Measurements from ENCODE around the gene PITPNM3.
"Not testable (repeated sequence)": the region's sequence is repeated elsewhere in the genome, so short reads cannot be mapped to it uniquely, and the experiment has no call there.

PITPNM3 gene

GRCh38 chr17:6498356-6498755, 58.0 kb downstream of the PITPNM3 start:
- DNase-seq: no peak

- DNase-seq: peak; percentile 29
Observed at GRCh38 chr17:6497496-6498221, 58.7 kb downstream of the PITPNM3 start.

GRCh38 chr17:6496640-6497441, 59.5 kb downstream of the PITPNM3 start:
- no peak for DNase-seq

- DNase-seq: peak; percentile 36
Observed at GRCh38 chr17:6496116-6496481, 60.3 kb downstream of the PITPNM3 start.

- peak; percentile 41 for DNase-seq
Observed at GRCh38 chr17:6495450-6496115, 60.8 kb downstream of the PITPNM3 start.

- DNase-seq: no peak
Observed at GRCh38 chr17:6494239-6494941, 62.0 kb downstream of the PITPNM3 start.

GRCh38 chr17:6492892-6493674, 63.3 kb downstream of the PITPNM3 start:
- no peak for DNase-seq

- no peak for DNase-seq
Observed at GRCh38 chr17:6491071-6491700, 65.2 kb downstream of the PITPNM3 start.

GRCh38 chr17:6489016-6489550, 67.3 kb downstream of the PITPNM3 start:
- DNase-seq: no peak

GRCh38 chr17:6488008-6488539, 68.3 kb downstream of the PITPNM3 start:
- DNase-seq: no peak

- no peak for DNase-seq
Observed at GRCh38 chr17:6487251-6488007, 68.9 kb downstream of the PITPNM3 start.

GRCh38 chr17:6485646-6486412, 70.5 kb downstream of the PITPNM3 start:
- no peak for DNase-seq

GRCh38 chr17:6483507-6483906, 72.8 kb downstream of the PITPNM3 start:
- no peak for DNase-seq

- DNase-seq: not testable (repeated sequence)
Observed at GRCh38 chr17:6482796-6483195, 73.6 kb downstream of the PITPNM3 start.

- no peak for DNase-seq
Observed at GRCh38 chr17:6482105-6482455, 74.3 kb downstream of the PITPNM3 start.

GRCh38 chr17:6480303-6480675, 76.1 kb downstream of the PITPNM3 start:
- DNase-seq: no peak

GRCh38 chr17:6479622-6480302, 76.6 kb downstream of the PITPNM3 start:
- DNase-seq: no peak

- no peak for DNase-seq
Observed at GRCh38 chr17:6478486-6478885, 77.9 kb downstream of the PITPNM3 start.
